Measurements from ENCODE around the gene GPC6. TPM values are rescaled to one million over a fixed set of nuclear protein-coding genes. Genes with fewer than 3 reads are reported as not detected.

The GPC6 gene
- total RNA-seq, 1 donor from 2014 or later, result 50.3 TPM

DNA sequence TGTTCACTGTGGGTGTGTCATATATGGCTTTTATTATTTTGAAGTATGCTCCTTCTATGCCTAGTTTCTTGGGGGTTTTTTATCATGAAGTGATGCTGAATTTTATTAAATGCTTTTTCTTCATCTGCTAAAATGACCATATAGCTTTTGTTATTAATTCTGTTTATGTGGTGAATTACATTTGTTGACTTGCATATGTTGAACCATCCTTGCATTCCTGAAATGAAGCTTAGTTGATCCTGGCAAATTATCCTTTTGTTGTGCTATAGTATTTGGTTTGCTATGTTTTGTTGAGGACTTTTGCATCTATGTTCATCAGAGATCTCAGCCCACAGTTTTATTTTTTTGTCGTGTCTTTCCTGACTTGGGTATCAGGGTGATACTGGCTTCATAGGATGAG lies 12.1 kb downstream of the GPC6 start:
- no peaks in the 10 kb centered on the region for H3K27me3 Mint-ChIP-seq
- DNase-seq (ENCODE audit: low spot score, unreplicated experiment), result no peak

DNA sequence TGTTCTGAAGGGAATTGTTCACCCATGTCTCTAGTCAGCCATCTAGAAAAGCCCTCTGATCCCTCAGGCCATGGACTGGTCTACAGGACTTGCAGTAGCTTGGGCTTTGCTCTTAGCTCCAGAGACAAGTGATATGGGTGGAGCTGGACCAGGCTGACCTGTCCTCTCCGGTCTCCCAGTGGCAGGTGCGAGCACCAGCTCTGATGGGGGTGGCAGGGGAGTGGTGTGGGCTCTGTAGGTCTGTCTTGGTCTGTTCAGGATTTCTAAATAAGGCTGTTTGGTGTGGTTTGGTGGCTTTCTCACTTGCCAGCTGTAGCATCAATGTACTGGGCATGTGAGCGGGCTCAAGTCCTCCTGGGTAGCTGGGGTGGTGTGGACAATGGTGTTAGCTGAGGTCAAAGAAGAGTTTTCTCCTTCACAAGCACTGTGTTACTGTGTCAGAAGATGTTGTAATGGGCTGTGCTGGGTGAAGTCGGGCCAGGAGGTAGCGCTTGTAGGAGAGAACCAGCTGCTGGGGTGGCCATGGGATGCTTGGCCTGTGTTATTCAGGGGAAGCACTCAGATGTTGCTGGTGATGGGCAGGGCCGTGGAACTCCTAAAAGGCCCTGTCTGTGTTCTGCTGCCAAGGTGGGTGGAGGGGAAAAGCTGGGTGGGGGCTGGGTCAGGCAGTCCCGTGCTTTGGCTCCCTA lies 16.9 kb downstream of the GPC6 start:
- Mint-ChIP-seq H3K27me3 (no peaks in the 10 kb centered on the region), H3K36me3 (ENCODE audit: insufficient read depth) (peaks cover 13% of the 10 kb centered on the region), H3K4me1 (ENCODE audit: low read depth) (peaks cover 13% of the 10 kb centered on the region), H3K9me3 (ENCODE audit: low read depth) (peaks cover 21% of the 10 kb centered on the region), H3K4me3 (ENCODE audit: low read depth) (no peak overlapping the region), H3K27ac (no peak overlapping the region)
- TF ChIP-seq, protein P1, sequence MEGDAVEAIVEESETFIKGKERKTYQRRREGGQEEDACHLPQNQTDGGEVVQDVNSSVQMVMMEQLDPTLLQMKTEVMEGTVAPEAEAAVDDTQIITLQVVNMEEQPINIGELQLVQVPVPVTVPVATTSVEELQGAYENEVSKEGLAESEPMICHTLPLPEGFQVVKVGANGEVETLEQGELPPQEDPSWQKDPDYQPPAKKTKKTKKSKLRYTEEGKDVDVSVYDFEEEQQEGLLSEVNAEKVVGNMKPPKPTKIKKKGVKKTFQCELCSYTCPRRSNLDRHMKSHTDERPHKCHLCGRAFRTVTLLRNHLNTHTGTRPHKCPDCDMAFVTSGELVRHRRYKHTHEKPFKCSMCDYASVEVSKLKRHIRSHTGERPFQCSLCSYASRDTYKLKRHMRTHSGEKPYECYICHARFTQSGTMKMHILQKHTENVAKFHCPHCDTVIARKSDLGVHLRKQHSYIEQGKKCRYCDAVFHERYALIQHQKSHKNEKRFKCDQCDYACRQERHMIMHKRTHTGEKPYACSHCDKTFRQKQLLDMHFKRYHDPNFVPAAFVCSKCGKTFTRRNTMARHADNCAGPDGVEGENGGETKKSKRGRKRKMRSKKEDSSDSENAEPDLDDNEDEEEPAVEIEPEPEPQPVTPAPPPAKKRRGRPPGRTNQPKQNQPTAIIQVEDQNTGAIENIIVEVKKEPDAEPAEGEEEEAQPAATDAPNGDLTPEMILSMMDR (IDR thresholded peaks at IDR 0.05; ENCODE audit: unreplicated experiment), result no peak
- DNase-seq (ENCODE audit: low spot score, unreplicated experiment), result no peak

More for the DNA sequence above, 12.1 kb downstream of the GPC6 start:
- Mint-ChIP-seq H3K4me1 (ENCODE audit: low read depth) (peaks cover 7% of the 10 kb centered on the region), H3K4me3 (ENCODE audit: low read depth) (no peak overlapping the region), H3K36me3 (ENCODE audit: insufficient read depth) (peaks cover 43% of the 10 kb centered on the region), H3K27ac (no peak overlapping the region), H3K9me3 (ENCODE audit: low read depth) (peaks cover 43% of the 10 kb centered on the region)
- TF ChIP-seq, protein P1 (IDR thresholded peaks at IDR 0.05; ENCODE audit: unreplicated experiment), result no peak

DNA sequence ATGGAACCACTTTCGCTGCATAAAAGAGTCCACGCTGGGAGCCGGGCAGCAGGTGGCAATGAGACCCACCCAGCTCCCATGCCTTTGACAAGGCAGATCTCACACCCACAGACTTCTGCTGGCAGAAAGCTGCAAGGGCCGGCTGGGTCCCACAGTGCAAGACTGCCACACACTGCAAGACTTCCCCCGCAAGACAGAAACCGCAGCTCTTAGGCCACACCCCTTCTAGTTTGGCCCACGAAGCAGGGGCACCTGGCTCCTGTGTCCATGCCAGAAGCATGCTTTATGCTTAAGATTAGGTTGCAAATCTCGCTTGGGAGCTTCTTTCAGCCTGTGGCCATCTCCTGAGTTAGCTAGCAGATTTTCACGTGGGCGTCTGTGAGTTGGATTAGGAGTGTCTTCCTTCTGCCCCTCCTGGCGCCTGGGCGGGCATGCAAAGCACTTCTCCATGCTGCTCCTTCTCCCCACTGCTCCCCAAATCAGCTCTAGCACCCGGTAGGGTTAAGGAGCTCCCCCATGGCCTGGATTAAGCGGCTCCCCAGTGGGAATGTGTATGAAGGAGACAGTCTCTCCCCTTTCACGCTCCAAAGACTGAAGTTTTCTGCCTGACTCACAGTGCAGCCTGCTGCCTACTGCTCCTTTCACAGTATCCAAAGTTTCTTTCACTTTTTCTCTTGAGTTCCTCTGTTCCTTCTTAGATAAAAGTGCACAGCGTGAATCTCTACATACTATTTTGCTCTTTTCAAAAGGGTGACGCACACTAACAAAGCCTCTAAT lies 17.7 kb downstream of the GPC6 start:
- Mint-ChIP-seq H3K27ac (no peak overlapping the region), H3K4me1 (ENCODE audit: low read depth) (peaks cover 21% of the 10 kb centered on the region), H3K4me3 (ENCODE audit: low read depth) (no peak overlapping the region), H3K36me3 (ENCODE audit: insufficient read depth) (peaks cover 7% of the 10 kb centered on the region), H3K9me3 (ENCODE audit: low read depth) (peaks cover 12% of the 10 kb centered on the region), H3K27me3 (no peaks in the 10 kb centered on the region)
- DNase-seq (ENCODE audit: low spot score, unreplicated experiment), result no peak
- TF ChIP-seq, protein P1 (IDR thresholded peaks at IDR 0.05; ENCODE audit: unreplicated experiment), result no peak

GRCh38 chr13:93244918-93245280 lies 18.3 kb downstream of the GPC6 start:
- no peak for DNase-seq (ENCODE audit: low spot score, unreplicated experiment)
- Mint-ChIP-seq H3K36me3 (ENCODE audit: insufficient read depth) (peaks cover 3% of the 10 kb centered on the region), H3K9me3 (ENCODE audit: low read depth) (peaks cover 8% of the 10 kb centered on the region), H3K4me3 (ENCODE audit: low read depth) (no peak overlapping the region), H3K27me3 (no peaks in the 10 kb centered on the region), H3K4me1 (ENCODE audit: low read depth) (peaks cover 24% of the 10 kb centered on the region), H3K27ac (no peak overlapping the region)
- TF ChIP-seq, protein P1 (IDR thresholded peaks at IDR 0.05; ENCODE audit: unreplicated experiment), result no peak

- Mint-ChIP-seq H3K4me3 (ENCODE audit: low read depth) (no peak overlapping the region), H3K27me3 (no peaks in the 10 kb centered on the region), H3K9me3 (ENCODE audit: low read depth) (peaks cover 5% of the 10 kb centered on the region), H3K27ac (no peak overlapping the region), H3K36me3 (ENCODE audit: insufficient read depth) (peaks cover 1% of the 10 kb centered on the region), H3K4me1 (ENCODE audit: low read depth) (peaks cover 27% of the 10 kb centered on the region)
- no peak for DNase-seq (ENCODE audit: low spot score, unreplicated experiment)
- TF ChIP-seq, protein P1 (IDR thresholded peaks at IDR 0.05; ENCODE audit: unreplicated experiment), result no peak
These were observed 19.5 kb downstream of the GPC6 start for GRCh38 chr13:93246069-93246468.

All from progenitor cell of endocrine pancreas (in vitro differentiated cells).